ENCODE results near the gene TCHHL1.

DNA sequence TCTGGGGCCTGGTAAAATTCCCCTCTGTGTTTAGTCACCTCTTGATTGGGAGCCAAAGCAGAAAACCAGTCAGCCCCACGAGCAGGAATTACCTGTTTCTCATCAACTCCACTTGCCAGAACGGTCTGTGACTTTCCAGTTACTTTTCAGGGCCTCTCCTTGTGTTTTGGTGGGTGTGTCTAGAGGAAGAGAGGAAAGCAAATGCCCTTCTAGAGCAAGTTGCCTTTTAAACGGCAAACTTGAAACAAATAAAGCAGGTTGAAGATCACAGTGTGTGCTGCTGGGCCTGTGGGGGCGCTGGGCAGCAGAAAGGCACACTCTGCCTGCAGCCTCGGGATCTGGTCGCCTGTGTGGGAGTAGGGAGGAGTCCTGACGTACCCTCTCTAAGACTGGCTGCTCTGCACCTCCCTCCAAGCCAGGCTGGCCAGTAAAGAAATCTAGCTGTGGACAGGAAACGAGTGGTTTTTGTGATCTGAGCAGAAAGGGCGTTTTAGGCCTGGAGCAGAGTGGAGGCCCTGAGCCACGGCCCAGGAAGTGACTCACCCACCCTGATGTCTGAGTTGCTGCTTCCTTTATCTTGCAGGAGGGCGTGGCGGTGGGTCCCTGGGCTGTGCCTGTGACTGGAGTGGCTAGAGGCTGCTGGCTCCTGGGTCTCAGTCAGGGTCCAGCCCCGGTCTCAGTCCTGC lies 41.0 kb downstream of the TCHHL1 start:
- TF ChIP-seq POLR2A (IDR thresholded peaks at IDR 0.05; ENCODE audit: low read depth, low read length) (peak; percentile 82), POLR2AphosphoS5 (IDR thresholded peaks at IDR 0.05; ENCODE audit: low read depth, low read length) (peak; percentile 68), TAF1 (IDR thresholded peaks at IDR 0.05; ENCODE audit: borderline replicate concordance, low read depth, low read length) (0 out of 2 replicates have a peak, but pooled peaks have one; percentile 40)
